ENCODE measurements around the gene DMRTB1.

DMRTB1 gene

DNA sequence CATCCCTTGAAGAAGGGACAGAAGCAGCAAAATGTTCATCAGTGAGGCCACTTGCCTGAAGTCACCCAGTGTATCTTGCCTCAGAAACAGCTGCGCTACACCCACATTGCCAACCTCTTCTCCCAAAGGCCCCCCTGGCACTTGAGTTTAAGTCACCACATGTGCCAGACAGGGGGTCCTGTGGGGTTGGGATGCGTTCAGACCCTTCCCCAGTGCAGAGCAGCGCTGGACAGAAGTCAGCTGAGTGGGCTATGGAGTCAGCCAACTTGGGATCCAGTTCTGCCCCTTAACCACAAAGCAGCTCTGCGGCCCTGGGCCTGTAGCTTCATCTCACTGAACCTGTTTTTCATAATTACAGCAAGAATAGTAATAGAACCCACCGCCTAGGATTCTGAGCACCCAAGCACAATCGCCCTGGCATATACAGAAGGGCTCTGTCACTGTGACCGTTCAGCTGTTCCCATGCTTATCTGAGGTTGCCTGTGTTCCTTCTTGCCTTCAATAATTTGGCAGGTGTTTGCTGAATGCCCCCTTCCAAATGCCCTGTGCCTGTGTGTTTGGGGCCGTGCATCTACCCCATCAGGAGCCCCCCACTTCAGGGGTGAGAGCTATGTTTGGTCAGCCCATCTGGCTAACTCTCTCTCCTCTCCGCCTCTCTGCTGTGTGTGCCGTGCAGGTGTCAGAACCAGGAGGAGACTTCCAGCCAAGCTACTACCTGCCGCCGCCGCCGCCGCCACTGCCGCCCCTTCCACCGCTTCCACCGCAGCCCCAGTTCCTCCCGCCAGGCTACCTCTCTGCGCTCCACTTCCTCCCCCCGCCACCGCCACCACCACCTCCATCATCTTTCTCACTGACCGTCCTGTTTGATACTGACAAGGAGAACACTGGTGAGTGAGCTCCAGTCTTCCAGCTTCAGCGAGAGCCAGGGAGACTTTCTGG, 5.0 kb downstream of the DMRTB1 start:
- DNase-seq (ENCODE audit: low read depth): no peak
- TF ChIP-seq, protein P1, sequence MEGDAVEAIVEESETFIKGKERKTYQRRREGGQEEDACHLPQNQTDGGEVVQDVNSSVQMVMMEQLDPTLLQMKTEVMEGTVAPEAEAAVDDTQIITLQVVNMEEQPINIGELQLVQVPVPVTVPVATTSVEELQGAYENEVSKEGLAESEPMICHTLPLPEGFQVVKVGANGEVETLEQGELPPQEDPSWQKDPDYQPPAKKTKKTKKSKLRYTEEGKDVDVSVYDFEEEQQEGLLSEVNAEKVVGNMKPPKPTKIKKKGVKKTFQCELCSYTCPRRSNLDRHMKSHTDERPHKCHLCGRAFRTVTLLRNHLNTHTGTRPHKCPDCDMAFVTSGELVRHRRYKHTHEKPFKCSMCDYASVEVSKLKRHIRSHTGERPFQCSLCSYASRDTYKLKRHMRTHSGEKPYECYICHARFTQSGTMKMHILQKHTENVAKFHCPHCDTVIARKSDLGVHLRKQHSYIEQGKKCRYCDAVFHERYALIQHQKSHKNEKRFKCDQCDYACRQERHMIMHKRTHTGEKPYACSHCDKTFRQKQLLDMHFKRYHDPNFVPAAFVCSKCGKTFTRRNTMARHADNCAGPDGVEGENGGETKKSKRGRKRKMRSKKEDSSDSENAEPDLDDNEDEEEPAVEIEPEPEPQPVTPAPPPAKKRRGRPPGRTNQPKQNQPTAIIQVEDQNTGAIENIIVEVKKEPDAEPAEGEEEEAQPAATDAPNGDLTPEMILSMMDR (IDR thresholded peaks at IDR 0.05; ENCODE audit: insufficient read depth, low read depth, low read length, missing control alignments): no peak
- H3K4me3 ChIP-seq (ENCODE audit: low read depth, low read length): no peak overlapping the region

DNA sequence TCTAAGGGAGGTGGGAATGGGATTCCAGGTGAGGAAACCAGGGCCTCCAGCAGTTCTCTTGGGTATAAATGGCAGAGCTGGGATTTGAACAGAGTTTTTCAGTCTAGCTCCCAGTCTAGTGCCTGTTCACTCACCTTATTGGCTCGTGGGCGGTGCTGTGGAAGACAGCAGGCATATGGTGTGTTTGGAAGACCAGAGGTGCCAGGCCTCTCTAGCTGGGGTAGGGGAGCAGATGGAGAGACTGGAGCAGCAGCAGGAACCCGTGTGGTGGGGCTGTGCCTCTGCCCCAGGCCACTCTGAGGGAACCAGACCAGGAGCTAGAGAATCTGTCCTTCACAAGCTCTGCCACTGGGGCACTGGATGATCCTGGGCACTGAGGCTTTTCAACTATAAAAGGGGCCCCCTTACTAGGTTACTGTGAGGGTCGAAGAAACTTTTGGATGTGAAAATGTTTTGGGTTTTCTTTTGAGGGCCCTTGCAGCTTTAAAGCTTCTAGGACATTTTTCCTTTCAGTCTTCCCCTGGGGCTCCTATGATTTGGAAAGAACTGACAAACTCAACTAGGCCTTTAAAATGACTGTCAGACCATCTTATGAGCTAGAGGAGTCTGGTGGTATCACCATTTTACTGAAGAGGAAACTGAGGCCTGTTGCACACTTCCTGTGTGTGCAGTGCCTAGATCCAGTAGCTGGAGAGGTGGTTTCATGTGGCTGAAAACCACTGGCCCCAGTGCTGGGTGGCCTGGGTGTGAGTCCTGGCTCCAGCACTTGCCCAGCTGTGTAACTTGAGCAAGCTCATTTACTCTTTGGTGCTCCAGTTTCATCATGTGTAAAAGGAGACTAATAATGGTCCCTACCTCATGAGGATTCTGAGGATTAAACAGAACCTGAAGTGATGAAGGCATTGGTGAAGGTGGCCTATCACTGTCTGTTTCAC, 6.1 kb downstream of the DMRTB1 start:
- H3K4me3 ChIP-seq (ENCODE audit: low read depth, low read length): no peak overlapping the region
- DNase-seq (ENCODE audit: low read depth): no peak
- TF ChIP-seq, protein P1 (IDR thresholded peaks at IDR 0.05; ENCODE audit: insufficient read depth, low read depth, low read length, missing control alignments): no peak

DNA sequence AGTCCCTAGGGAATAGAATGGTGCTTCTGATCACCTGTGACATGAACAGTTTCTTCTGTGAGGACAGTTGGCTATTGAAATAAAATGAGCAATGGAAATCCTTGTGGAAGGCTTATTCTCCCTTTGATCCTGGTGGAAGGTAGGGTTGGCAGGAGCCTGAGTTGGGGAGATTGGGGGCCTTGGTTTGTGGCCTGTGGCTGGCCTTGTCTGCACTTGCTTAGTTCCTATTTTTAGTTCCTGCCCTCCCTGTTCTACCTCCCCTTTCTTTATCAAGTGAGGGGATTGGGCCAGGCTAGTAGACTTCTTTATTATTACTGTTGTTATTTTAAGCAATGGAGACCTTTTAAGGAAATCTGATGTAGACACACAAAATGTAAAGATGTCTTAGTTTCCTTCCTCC, 8.2 kb downstream of the DMRTB1 start:
- TF ChIP-seq, protein P1 (IDR thresholded peaks at IDR 0.05; ENCODE audit: insufficient read depth, low read depth, low read length, missing control alignments): no peak
- H3K4me3 ChIP-seq (ENCODE audit: low read depth, low read length): no peak overlapping the region
- no peak for DNase-seq (ENCODE audit: low read depth)

DNA sequence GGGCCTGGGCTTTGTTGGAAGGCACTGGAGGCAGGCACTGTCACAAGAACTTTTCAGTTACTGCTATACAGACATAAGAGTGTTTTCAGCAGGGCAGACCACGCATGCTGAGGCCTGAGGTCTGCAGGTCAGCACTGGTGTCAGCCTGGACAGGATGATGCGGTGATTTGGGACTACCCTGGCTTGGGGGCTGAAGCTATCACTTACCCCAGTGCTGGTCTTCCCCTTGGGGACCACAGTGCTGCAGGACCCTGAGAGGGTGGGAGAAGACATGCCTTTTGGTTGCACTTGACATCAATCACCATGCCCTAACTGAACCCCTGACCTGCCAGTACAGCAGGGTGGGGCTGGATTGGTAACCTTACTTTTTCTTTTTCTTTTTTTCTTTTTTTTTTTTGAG, 9.2 kb downstream of the DMRTB1 start:
- TF ChIP-seq, protein P1 (IDR thresholded peaks at IDR 0.05; ENCODE audit: insufficient read depth, low read depth, low read length, missing control alignments): no peak
- no peak for DNase-seq (ENCODE audit: low read depth)
- no peak overlapping the region for H3K4me3 ChIP-seq (ENCODE audit: low read depth, low read length)

DNA sequence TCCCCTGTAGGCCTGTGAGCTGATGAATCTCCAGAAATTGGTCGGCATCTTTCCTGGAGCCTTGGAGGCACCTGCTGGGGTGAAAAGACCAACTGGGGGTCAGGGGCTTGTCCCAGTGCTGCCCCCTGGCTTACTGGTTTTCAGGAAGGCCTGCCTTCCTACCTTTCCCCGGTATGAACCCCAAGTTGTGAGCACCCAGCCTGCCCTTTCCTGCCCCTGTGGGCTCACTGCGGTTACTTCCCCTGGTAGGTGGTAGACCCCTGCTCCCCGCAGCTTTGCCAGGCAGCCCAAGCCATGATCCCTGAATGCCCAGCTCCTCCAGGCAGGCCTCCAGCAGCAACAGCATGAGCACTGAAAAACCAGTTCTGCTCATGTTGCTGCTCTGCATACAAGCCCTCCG, 10.2 kb downstream of the DMRTB1 start:
- TF ChIP-seq, protein P1 (IDR thresholded peaks at IDR 0.05; ENCODE audit: insufficient read depth, low read depth, low read length, missing control alignments): no peak
- no peak overlapping the region for H3K4me3 ChIP-seq (ENCODE audit: low read depth, low read length)
- DNase-seq (ENCODE audit: low read depth): no peak

DNA sequence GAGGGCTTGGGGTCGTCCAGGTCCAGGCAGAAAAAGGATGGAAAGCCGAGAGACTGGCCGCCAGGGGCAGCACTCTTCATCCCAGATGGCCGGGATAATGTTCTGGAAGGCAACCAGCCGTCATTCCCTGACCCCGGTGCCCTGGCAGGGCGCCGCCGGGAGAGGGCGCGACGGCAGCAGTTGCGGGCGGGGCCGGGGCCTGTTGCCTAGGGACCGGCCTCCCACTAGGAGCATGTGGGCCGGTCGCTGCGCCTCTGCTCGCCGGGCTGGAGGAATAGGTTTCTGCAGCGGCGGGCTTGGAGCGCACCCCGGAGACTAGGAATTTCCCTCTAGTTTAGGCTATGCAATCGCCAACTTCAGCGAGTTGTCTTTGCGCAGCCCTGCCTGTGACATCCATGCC, 11.0 kb downstream of the DMRTB1 start:
- H3K4me3 ChIP-seq (ENCODE audit: low read depth, low read length): no peak overlapping the region
- TF ChIP-seq, protein P1 (IDR thresholded peaks at IDR 0.05; ENCODE audit: insufficient read depth, low read depth, low read length, missing control alignments): no peak
- no peak for DNase-seq (ENCODE audit: low read depth)
